H1 (cell line): ENCODE results near the gene PARP4.

ENCODE experiments used
- BRCA1 ChIP-seq: IDR thresholded peaks from 2 replicates; pipeline ENCODE4 v1.6.1; 2012; ENCODE audit warnings: low read depth, low read length, improper control_type of control experiment
- CTCF ChIP-seq, 3 experiments: IDR thresholded peaks; 1 replicate in 2 of 3; 2 replicates in 1 of 3; pipeline versions ENCODE4 v1.5.1 to v1.6.1; 2011; ENCODE audit warnings: low read length in 3 of 3, mild to moderate bottlenecking in 3 of 3, inconsistent platforms in 2 of 3, low read depth in 1 of 3, moderate library complexity in 1 of 3; ENCODE audit not compliant: insufficient read depth in 1 of 3; ENCODE audit errors: control extremely low read depth in 1 of 3
- FOSL1 ChIP-seq: IDR thresholded peaks from 2 replicates; pipeline ENCODE4 v1.6.1; 2011; ENCODE audit warnings: mild to moderate bottlenecking, low read depth, low read length, moderate library complexity; ENCODE audit not compliant: insufficient read depth
- MAFK ChIP-seq: IDR thresholded peaks from 2 replicates; pipeline ENCODE4 v1.6.1; 2012; ENCODE audit warnings: low read depth, mild to moderate bottlenecking, improper control_type of control experiment, low read length
- POLR2AphosphoS5 ChIP-seq: IDR thresholded peaks from 2 replicates; pipeline ENCODE4 v1.6.1; 2011; ENCODE audit warnings: low read depth, low read length
- SP4 ChIP-seq: IDR thresholded peaks from 2 replicates; pipeline ENCODE4 v1.6.1; 2012; ENCODE audit warnings: low read length, inconsistent platforms
- ZNF274 ChIP-seq: IDR thresholded peaks from 2 replicates; pipeline ENCODE4 v1.7.0; 2012; ENCODE audit warnings: low read length, borderline replicate concordance; ENCODE audit errors: extremely low read depth

GRCh38 chr13:24512908-24513213 lies 283 bp upstream of the PARP4 start:
- TF ChIP-seq CTCF (IDR thresholded peaks at IDR 0.05; ENCODE audit: control extremely low read depth in 1 of 3, insufficient read depth in 1 of 3, low read depth in 1 of 3, low read length in 3 of 3): no peak
- no peak for TF ChIP-seq MAFK
- TF ChIP-seq SP4: no peak
- TF ChIP-seq FOSL1: no peak
- no peak for TF ChIP-seq POLR2AphosphoS5
- no peak for TF ChIP-seq BRCA1
- TF ChIP-seq ZNF274: no peak
